NB4 (cell line): ENCODE data around the gene BIRC5.
"Not testable (repeated sequence)": the region's sequence is repeated elsewhere in the genome, so short reads cannot be mapped to it uniquely, and the experiment has no call there.

Experiments used
- MAX ChIP-seq: IDR thresholded peaks from 2 replicates; pipeline ENCODE4 v1.6.1; 2011; ENCODE audit warnings: low read depth, low read length
- POLR2A ChIP-seq: IDR thresholded peaks from 2 replicates; pipeline ENCODE4 v1.6.1; 2011; ENCODE audit warnings: mild to moderate bottlenecking; ENCODE audit not compliant: insufficient read length; ENCODE audit errors: extremely low read depth
- TF ChIP-seq, protein P1 (sequence below): IDR thresholded peaks from one replicate; pipeline ENCODE4 v1.5.1; 2012; ENCODE audit warnings: low read depth, low read length

GRCh38 chr17:78171591-78172248 lies 42.3 kb upstream of the BIRC5 start:
- TF ChIP-seq, protein P1, sequence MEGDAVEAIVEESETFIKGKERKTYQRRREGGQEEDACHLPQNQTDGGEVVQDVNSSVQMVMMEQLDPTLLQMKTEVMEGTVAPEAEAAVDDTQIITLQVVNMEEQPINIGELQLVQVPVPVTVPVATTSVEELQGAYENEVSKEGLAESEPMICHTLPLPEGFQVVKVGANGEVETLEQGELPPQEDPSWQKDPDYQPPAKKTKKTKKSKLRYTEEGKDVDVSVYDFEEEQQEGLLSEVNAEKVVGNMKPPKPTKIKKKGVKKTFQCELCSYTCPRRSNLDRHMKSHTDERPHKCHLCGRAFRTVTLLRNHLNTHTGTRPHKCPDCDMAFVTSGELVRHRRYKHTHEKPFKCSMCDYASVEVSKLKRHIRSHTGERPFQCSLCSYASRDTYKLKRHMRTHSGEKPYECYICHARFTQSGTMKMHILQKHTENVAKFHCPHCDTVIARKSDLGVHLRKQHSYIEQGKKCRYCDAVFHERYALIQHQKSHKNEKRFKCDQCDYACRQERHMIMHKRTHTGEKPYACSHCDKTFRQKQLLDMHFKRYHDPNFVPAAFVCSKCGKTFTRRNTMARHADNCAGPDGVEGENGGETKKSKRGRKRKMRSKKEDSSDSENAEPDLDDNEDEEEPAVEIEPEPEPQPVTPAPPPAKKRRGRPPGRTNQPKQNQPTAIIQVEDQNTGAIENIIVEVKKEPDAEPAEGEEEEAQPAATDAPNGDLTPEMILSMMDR, result not testable (repeated sequence)
- not testable (repeated sequence) for TF ChIP-seq MAX, POLR2A
